MM.1S (cell line): ENCODE results near the gene GATA5.

Experiments
- CTCF ChIP-seq: fragments of 300-600 bp; sonication (generic); IDR thresholded peaks from 2 replicates; pipeline ENCODE4 v1.5.1; 2016; ENCODE audit warnings: antibody characterized with exemption, low read length, mixed read lengths
- EZH2phosphoT487 ChIP-seq: fragments of 300-600 bp; sonication (generic); IDR thresholded peaks from 2 replicates; pipeline ENCODE4 v1.6.1; 2018; ENCODE audit warnings: antibody characterized with exemption, low read length

- no peak for TF ChIP-seq CTCF
- no peak for TF ChIP-seq EZH2phosphoT487
Measured at GRCh38 chr20:62511300-62511914, 35.6 kb upstream of the GATA5 start.
